Measurements from ENCODE around the gene MUC5AC. TPM values are rescaled to one million over a fixed set of nuclear protein-coding genes. Genes with fewer than 3 reads are reported as not detected.
A peak's percentile ranks its signal among the peaks of the same experiment; 100 is the strongest.
"Not testable (repeated sequence)": the region's sequence is repeated elsewhere in the genome, so short reads cannot be mapped to it uniquely, and the experiment has no call there.

MUC5AC gene
- total RNA-seq, 1 donor from 2014 or later: not detected

- Mint-ChIP-seq H3K4me1 (ENCODE audit: low read depth) (peaks cover 3% of the 10 kb centered on the region), H3K4me3 (ENCODE audit: low read depth) (no peak overlapping the region), H3K36me3 (ENCODE audit: insufficient read depth) (no peaks in the 10 kb centered on the region), H3K27me3 (peaks cover 4% of the 10 kb centered on the region), H3K9me3 (ENCODE audit: low read depth) (no peaks in the 10 kb centered on the region), H3K27ac (no peak overlapping the region)
- no peak for DNase-seq (ENCODE audit: low spot score, unreplicated experiment)
- TF ChIP-seq CTCF (IDR thresholded peaks at IDR 0.05; ENCODE audit: unreplicated experiment): no peak
These were observed 1.0 kb upstream of the MUC5AC start for GRCh38 chr11:1156506-1157340.

- no peak overlapping the region for H3K27ac Mint-ChIP-seq
- no peaks in the 10 kb centered on the region for H3K9me3 Mint-ChIP-seq (ENCODE audit: low read depth)
- H3K4me3 Mint-ChIP-seq (ENCODE audit: low read depth): no peak overlapping the region
- TF ChIP-seq CTCF (IDR thresholded peaks at IDR 0.05; ENCODE audit: unreplicated experiment): no peak
- H3K36me3 Mint-ChIP-seq (ENCODE audit: insufficient read depth): no peaks in the 10 kb centered on the region
- peaks cover 4% of the 10 kb centered on the region for H3K27me3 Mint-ChIP-seq
- no peak for DNase-seq (ENCODE audit: low spot score, unreplicated experiment)
- peaks cover 3% of the 10 kb centered on the region for H3K4me1 Mint-ChIP-seq (ENCODE audit: low read depth)
These were observed 460 bp upstream of the MUC5AC start for GRCh38 chr11:1157341-1157644.

- DNase-seq (ENCODE audit: low spot score, unreplicated experiment): peak; percentile 8
- Mint-ChIP-seq H3K27ac (no peak overlapping the region), H3K27me3 (peaks cover 4% of the 10 kb centered on the region), H3K9me3 (ENCODE audit: low read depth) (no peaks in the 10 kb centered on the region), H3K36me3 (ENCODE audit: insufficient read depth) (no peaks in the 10 kb centered on the region), H3K4me3 (ENCODE audit: low read depth) (no peak overlapping the region), H3K4me1 (ENCODE audit: low read depth) (no peaks in the 10 kb centered on the region)
- TF ChIP-seq CTCF (IDR thresholded peaks at IDR 0.05; ENCODE audit: unreplicated experiment): no peak
These were observed 1.1 kb downstream of the MUC5AC start for GRCh38 chr11:1158681-1159487.

- not testable (repeated sequence) for H3K4me1 Mint-ChIP-seq (ENCODE audit: low read depth); H3K4me3 Mint-ChIP-seq (ENCODE audit: low read depth); H3K36me3 Mint-ChIP-seq (ENCODE audit: insufficient read depth); H3K27me3 Mint-ChIP-seq; H3K27ac Mint-ChIP-seq; H3K9me3 Mint-ChIP-seq (ENCODE audit: low read depth)
- DNase-seq (ENCODE audit: low spot score, unreplicated experiment): peak; percentile 6
These were observed 1.9 kb downstream of the MUC5AC start for GRCh38 chr11:1159488-1160220.

GRCh38 chr11:1160231-1161101 lies 2.7 kb downstream of the MUC5AC start:
- Mint-ChIP-seq H3K36me3 (ENCODE audit: insufficient read depth) (no peaks in the 10 kb centered on the region), H3K4me1 (ENCODE audit: low read depth) (no peaks in the 10 kb centered on the region), H3K9me3 (ENCODE audit: low read depth) (no peaks in the 10 kb centered on the region), H3K4me3 (ENCODE audit: low read depth) (no peak overlapping the region), H3K27me3 (peaks cover 4% of the 10 kb centered on the region), H3K27ac (no peak overlapping the region)
- no peak for TF ChIP-seq CTCF (IDR thresholded peaks at IDR 0.05; ENCODE audit: unreplicated experiment)
- DNase-seq (ENCODE audit: low spot score, unreplicated experiment): peak; percentile 9

Measured in progenitor cell of endocrine pancreas (in vitro differentiated cells).